Heart left ventricle (tissue), 13 donors: ENCODE data around the gene TOLLIP.
"Not testable (repeated sequence)": the region's sequence is repeated elsewhere in the genome, so short reads cannot be mapped to it uniquely, and the experiment has no call there.

Experiments used
- CTCF ChIP-seq, 12 donors: fragments of 200-600 bp; sonication (generic) in 4 of 12; IDR thresholded peaks; one replicate each; pipeline versions ENCODE4 v1.5.0 to v1.8.0; 2018 to 2022; ENCODE audit warnings: antibody characterized with exemption in 12 of 12, mild to moderate bottlenecking in 5 of 12
- POLR2A ChIP-seq, 2 donors: fragments of 450-650 bp; IDR thresholded peaks; one replicate each; pipeline ENCODE4 v1.6.1; 2017; ENCODE audit warnings: antibody characterized with exemption in 2 of 2, mild to moderate bottlenecking in 2 of 2, moderate library complexity in 2 of 2
- donor health status: ischemic (EF 13 %, LVEDD 7.1; RV severe dilation, severe dysfunction).
- donor health status: DM: no; HTN: yes; CAD: no.
- donor health status: DM: no; HTN: no; CAD: no.
- donor health status: ischemic (EF 25% LVEDD 6.9; RV normal size, moderate dysfunction).
- donor health status: ischemic (EF 25% LVEDD 5.7; RV mildly dilated, moderate dysfunction).
- donor health status: ischemic (EF 35%, LVEDD 5.7; RV mildly dilated, moderate dysfunction).
- donor health status: nonischemic (EF 11% LVEDD 7.7; RV severe dilation, severe dysfunction).
- donor health status: DM: yes; HTN: yes; CAD: no.
- donor health status: PGD.
- donor health status: ischemic (EF 29% LVEDD 5.4; RV normal size, mild dysfunction).
- donor health status: nonischemic (EF 23%, LVEDD 6.1; RV moderate dilation, normal function).

DNA sequence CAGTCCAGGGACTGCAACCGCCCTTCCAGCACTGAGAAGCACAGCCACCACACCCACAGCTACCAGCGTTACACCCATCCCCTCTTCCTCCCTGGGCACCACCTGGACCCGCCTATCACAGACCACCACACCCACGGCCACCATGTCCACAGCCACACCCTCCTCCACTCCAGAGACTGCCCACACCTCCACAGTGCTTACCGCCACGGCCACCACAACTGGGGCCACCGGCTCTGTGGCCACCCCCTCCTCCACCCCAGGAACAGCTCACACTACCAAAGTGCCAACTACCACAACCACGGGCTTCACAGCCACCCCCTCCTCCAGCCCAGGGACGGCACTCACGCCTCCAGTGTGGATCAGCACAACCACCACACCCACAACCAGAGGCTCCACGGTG is 66.7 kb downstream of the TOLLIP start:
- not testable (repeated sequence) for TF ChIP-seq CTCF, POLR2A (IDR thresholded peaks at IDR 0.05)
